HEK293T (cell line): Measurements from ENCODE around the gene PON3.

Experiments used
- CTCF ChIA-PET: fragments of 350-600 bp; formaldehyde crosslinking; extraction: SDS; loops from one replicate; lab custom pipeline; 2021; ENCODE audit warnings: antibody characterized with exemption, inconsistent platforms; lab: Yijun Ruan, JAX
- POLR2A ChIA-PET: fragments of 350-600 bp; formaldehyde crosslinking; extraction: SDS; loops from one replicate; lab custom pipeline; 2020; ENCODE audit warnings: antibody characterized with exemption, inconsistent platforms; lab: Yijun Ruan, JAX
- DNase-seq: peaks from one replicate; pipeline ENCODE4 v3.0.0; 2012; ENCODE audit warnings: mixed read lengths; ENCODE audit errors: extremely low spot score
- ARNT ChIP-seq: fragments of 450-650 bp; IDR thresholded peaks from 2 replicates; pipeline ENCODE4 v1.6.1; 2017; ENCODE audit warnings: mild to moderate bottlenecking
- BHLHE40 ChIP-seq: fragments of 450-650 bp; IDR thresholded peaks from 2 replicates; pipeline ENCODE4 v1.6.1; 2016; ENCODE audit warnings: mild to moderate bottlenecking, moderate library complexity, borderline replicate concordance
- CTBP1 ChIP-seq: fragments of 450-650 bp; IDR thresholded peaks from 2 replicates; pipeline ENCODE4 v1.6.1; 2016; ENCODE audit warnings: borderline replicate concordance
- ELF4 ChIP-seq: fragments of 450-650 bp; IDR thresholded peaks from 2 replicates; pipeline ENCODE4 v1.6.1; 2017; ENCODE audit warnings: antibody characterized with exemption
- FOXA1 ChIP-seq: fragments of 450-650 bp; IDR thresholded peaks from 2 replicates; pipeline ENCODE4 v1.6.1; 2016; ENCODE audit warnings: mild to moderate bottlenecking
- FOXK2 ChIP-seq: fragments of 450-650 bp; IDR thresholded peaks from 2 replicates; pipeline ENCODE4 v1.6.1; 2016; ENCODE audit warnings: mild to moderate bottlenecking
- FOXM1 ChIP-seq: fragments of 450-650 bp; IDR thresholded peaks from 2 replicates; pipeline ENCODE4 v1.6.1; 2017; ENCODE audit warnings: mild to moderate bottlenecking, borderline replicate concordance
- HDGF ChIP-seq: fragments of 450-650 bp; IDR thresholded peaks from 2 replicates; pipeline ENCODE4 v1.6.1; 2017; ENCODE audit warnings: antibody characterized with exemption, borderline replicate concordance
- L3MBTL2 ChIP-seq: fragments of 450-650 bp; conservative IDR thresholded peaks from 2 replicates; pipeline ENCODE4 v1.6.1; 2016; ENCODE audit warnings: mild to moderate bottlenecking
- LEF1 ChIP-seq: fragments of 450-650 bp; IDR thresholded peaks from 2 replicates; pipeline ENCODE4 v1.6.1; 2017; ENCODE audit warnings: mild to moderate bottlenecking, borderline replicate concordance
- NFRKB ChIP-seq: fragments of 450-650 bp; IDR thresholded peaks from 2 replicates; pipeline ENCODE4 v1.6.1; 2016; ENCODE audit warnings: mild to moderate bottlenecking, moderate library complexity
- PKNOX1 ChIP-seq: fragments of 450-650 bp; IDR thresholded peaks from 2 replicates; pipeline ENCODE4 v1.6.1; 2016
- SP1 ChIP-seq: fragments of 450-650 bp; IDR thresholded peaks from 2 replicates; pipeline ENCODE4 v1.6.1; 2017
- SUZ12 ChIP-seq: fragments of 450-650 bp; IDR thresholded peaks from 2 replicates; pipeline ENCODE4 v1.6.1; 2016; ENCODE audit warnings: mild to moderate bottlenecking
- TARDBP ChIP-seq: fragments of 450-650 bp; IDR thresholded peaks from 2 replicates; pipeline ENCODE4 v1.6.1; 2016
- ZNF384 ChIP-seq: fragments of 450-650 bp; IDR thresholded peaks from 2 replicates; pipeline ENCODE4 v1.6.1; 2016

The PON3 gene

DNA sequence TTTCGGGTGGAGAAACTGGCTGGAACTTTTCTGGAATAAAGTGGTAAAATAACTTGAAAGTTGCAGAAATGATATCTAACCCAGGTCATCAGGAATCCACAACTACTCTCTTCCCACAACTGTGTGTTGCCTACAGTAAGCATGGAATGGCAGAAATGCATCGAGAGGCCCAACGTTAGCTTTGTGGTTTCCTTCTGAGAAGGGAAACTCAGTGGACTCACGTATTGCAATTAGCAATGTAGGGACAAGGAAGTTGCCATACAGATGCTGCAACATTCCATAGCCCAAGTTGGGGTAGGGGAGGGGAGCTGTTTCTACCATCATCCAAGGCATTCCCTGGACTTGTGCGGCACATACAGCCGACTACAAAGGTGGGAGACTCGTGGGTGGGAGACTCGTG, 73.8 kb downstream of the PON3 start:
- TF ChIP-seq TARDBP (no peak), L3MBTL2 (no peak), NFRKB (no peak), PKNOX1 (no peak), FOXM1 (no peak), FOXK2 (no peak), BHLHE40 (no peak), FOXA1 (no peak), CTBP1 (no peak), LEF1 (no peak), ELF4 (no peak), SP1 (no peak), HDGF (no peak), ZNF384 (no peak), SUZ12 (no peak)
- ChIA-PET CTCF (no interaction called here), POLR2A (no interaction called here)
- DNase-seq, result no peak

GRCh38 chr7:95321720-95322119, 74.5 kb downstream of the PON3 start:
- no peak for TF ChIP-seq SUZ12
- POLR2A ChIA-PET, result no interaction called here
- CTCF ChIA-PET, result no interaction called here
- DNase-seq, result no peak

- TF ChIP-seq NFRKB (no peak), FOXK2 (no peak), SUZ12 (no peak), SP1 (no peak), ELF4 (no peak), L3MBTL2 (no peak), FOXA1 (no peak), ARNT (no peak), TARDBP (no peak), LEF1 (no peak)
- DNase-seq, result no peak
- ChIA-PET CTCF (no interaction called here), POLR2A (no interaction called here)
These were observed 75.5 kb downstream of the PON3 start for GRCh38 chr7:95320651-95321050.

DNA sequence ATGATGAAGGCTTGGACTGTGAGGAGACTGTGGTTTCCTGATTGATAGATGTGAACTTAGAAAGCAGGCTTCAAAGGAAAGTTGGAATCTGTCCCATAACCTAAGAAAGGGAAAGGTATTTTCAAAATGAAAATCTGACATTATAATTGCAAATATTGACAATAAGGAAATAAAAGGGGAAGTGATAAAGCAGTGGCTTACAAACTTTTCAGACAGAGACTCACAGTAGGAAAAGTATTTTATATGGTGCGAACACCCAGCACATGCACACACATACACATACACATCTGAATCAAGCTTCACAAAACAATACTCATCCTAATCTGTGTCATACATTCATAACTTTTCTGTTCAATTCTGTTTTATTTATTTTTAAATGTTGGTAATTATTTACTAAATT, 76.6 kb downstream of the PON3 start:
- ChIA-PET CTCF (no interaction called here), POLR2A (no interaction called here)
- TF ChIP-seq L3MBTL2, result no peak
- no peak for TF ChIP-seq SP1
- TF ChIP-seq CTBP1, result no peak
- TF ChIP-seq NFRKB, result no peak
- no peak for TF ChIP-seq LEF1
- TF ChIP-seq ELF4, result no peak
- TF ChIP-seq HDGF, result no peak
- TF ChIP-seq ZNF384, result no peak
- TF ChIP-seq SUZ12, result no peak
- DNase-seq, result no peak

GRCh38 chr7:95318501-95319100, 77.6 kb downstream of the PON3 start:
- no peak for DNase-seq
- ChIA-PET POLR2A (no interaction called here), CTCF (no interaction called here)
- no peak for TF ChIP-seq ELF4
- no peak for TF ChIP-seq FOXM1

DNA sequence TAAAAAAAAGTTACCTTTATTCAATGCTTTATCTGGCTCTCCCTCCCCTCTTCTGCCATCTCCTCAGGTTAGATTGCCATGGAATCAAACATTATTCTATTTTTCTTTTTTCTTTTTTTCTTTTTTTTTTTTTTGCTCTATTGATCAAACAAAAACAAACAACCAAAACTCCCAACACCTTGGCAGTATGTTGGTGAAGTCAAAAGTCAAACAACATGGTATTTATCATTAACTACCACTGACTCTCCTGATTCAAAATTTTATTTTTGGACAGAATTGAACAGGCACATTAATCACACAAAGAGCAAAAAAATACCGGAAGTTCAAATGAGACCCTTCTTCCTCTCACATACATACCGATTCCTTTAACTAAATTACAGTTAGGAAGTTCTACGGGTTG, 78.2 kb downstream of the PON3 start:
- POLR2A ChIA-PET, result no interaction called here
- DNase-seq, result no peak
- TF ChIP-seq PKNOX1, result no peak
- TF ChIP-seq CTBP1, result no peak
- TF ChIP-seq SP1, result no peak
- no peak for TF ChIP-seq FOXM1
- TF ChIP-seq L3MBTL2, result no peak
- TF ChIP-seq SUZ12, result no peak
- CTCF ChIA-PET, result no interaction called here

GRCh38 chr7:95317546-95317945, 78.6 kb downstream of the PON3 start:
- ChIA-PET CTCF (no interaction called here), POLR2A (no interaction called here)
- no peak for TF ChIP-seq FOXK2
- TF ChIP-seq BHLHE40, result no peak
- no peak for DNase-seq

DNA sequence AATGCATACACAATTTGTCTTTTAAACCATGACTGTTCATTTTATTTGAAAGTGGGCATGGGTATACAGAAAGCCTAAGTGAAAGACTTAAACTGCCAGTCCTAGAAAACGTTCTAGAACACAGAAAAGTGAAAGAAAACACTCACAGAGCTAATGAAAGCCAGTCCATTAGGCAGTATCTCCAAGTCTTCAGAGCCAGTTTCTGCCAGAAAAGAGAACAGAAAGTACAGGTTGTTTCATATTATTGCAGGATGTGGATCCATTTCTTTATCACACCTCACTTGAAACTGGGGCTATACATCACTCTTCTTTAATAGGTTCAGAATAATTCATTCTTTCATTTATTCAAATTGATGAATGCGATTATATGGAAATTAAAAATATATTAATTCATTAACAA, 79.6 kb downstream of the PON3 start:
- no peak for TF ChIP-seq BHLHE40
- TF ChIP-seq FOXA1, result no peak
- no peak for TF ChIP-seq NFRKB
- no peak for TF ChIP-seq PKNOX1
- no peak for TF ChIP-seq SUZ12
- no peak for TF ChIP-seq SP1
- TF ChIP-seq ELF4, result no peak
- TF ChIP-seq HDGF, result no peak
- TF ChIP-seq ZNF384, result no peak
- TF ChIP-seq TARDBP, result no peak
- no peak for DNase-seq
- POLR2A ChIA-PET, result no interaction called here
- CTCF ChIA-PET, result no interaction called here
